ENCODE data around the gene PTPDC1. TPM values are rescaled to one million over a fixed set of nuclear protein-coding genes. Genes with fewer than 3 reads are reported as not detected.

Gene PTPDC1
- total RNA-seq, 1 donor from 2014 or later = 7.2 TPM

Other genes starting within 250 kb of the PTPDC1 start
- gene BARX1, start 129.1 kb upstream of the PTPDC1 start, total RNA-seq = 0.74 and 3.3 TPM in 2 replicates
- gene ZNF169, start 174.8 kb downstream of the PTPDC1 start, total RNA-seq = 9.1 and 10.6 TPM in 2 replicates
- gene NUTM2F, start 244.2 kb downstream of the PTPDC1 start, total RNA-seq = 0.16 TPM in 1 of 2 replicates, not detected in the other

Measured in progenitor cell of endocrine pancreas (in vitro differentiated cells).